Left ventricle myocardium superior (tissue), 1 donor: ENCODE data around the gene BIRC5. TPM values are rescaled to one million over a fixed set of nuclear protein-coding genes. Genes with fewer than 3 reads are reported as not detected.
"Not testable (repeated sequence)": the region's sequence is repeated elsewhere in the genome, so short reads cannot be mapped to it uniquely, and the experiment has no call there.

Experiments
- ATAC-seq: fragments of 200-7000 bp; cut with Tn5 transposase; one replicate; pipeline ENCODE4 v1.9.1; 2020; ENCODE audit warnings: mild to moderate bottlenecking, moderate library complexity
- DNase-seq: peaks from one replicate; pipeline ENCODE4 v3.0.0-alpha.2; 2020
- intact Hi-C: fragments of 100-400 bp; cut with micrococcal nuclease; formaldehyde crosslinking; loops from one replicate; pipeline ENCODE4 v1.11.0; 2022
- total RNA-seq: library from RNA; stranded (reverse); fragmentation: NEBNext Ultra II Directional; extraction: Animal tissue kit (Norgen Biotek cat#: 25700); gene quantifications from one replicate; pipeline ENCODE4 v1.2.1, GENCODE V29; 2021
- donor health status: DM: no; HTN: yes; CAD: no; lungs with severe emphysema.

The BIRC5 gene
- total RNA-seq, 1 donor from 2014 or later = 0.69 TPM

DNA sequence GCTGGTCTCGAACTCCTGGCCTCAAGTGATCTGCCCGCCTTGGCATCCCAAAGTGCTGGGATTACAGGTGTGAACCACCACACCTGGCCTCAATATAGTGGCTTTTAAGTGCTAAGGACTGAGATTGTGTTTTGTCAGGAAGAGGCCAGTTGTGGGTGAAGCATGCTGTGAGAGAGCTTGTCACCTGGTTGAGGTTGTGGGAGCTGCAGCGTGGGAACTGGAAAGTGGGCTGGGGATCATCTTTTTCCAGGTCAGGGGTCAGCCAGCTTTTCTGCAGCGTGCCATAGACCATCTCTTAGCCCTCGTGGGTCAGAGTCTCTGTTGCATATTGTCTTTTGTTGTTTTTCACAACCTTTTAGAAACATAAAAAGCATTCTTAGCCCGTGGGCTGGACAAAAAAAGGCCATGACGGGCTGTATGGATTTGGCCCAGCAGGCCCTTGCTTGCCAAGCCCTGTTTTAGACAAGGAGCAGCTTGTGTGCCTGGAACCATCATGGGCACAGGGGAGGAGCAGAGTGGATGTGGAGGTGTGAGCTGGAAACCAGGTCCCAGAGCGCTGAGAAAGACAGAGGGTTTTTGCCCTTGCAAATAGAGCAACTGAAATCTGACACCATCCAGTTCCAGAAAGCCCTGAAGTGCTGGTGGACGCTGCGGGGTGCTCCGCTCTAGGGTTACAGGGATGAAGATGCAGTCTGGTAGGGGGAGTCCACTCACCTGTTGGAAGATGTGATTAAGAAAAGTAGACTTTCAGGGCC, 5.5 kb downstream of the BIRC5 start:
- ATAC-seq (no peak), DNase-seq (no peak)
- intact Hi-C loops = no loop called here

DNA sequence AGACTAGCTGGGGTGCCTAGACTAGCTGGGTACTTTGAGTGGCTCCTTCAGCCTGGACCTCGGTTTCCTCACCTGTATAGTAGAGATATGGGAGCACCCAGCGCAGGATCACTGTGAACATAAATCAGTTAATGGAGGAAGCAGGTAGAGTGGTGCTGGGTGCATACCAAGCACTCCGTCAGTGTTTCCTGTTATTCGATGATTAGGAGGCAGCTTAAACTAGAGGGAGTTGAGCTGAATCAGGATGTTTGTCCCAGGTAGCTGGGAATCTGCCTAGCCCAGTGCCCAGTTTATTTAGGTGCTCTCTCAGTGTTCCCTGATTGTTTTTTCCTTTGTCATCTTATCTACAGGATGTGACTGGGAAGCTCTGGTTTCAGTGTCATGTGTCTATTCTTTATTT, 9.0 kb downstream of the BIRC5 start:
- ATAC-seq (no peak), DNase-seq (no peak)
- intact Hi-C loops = no loop called here

DNA sequence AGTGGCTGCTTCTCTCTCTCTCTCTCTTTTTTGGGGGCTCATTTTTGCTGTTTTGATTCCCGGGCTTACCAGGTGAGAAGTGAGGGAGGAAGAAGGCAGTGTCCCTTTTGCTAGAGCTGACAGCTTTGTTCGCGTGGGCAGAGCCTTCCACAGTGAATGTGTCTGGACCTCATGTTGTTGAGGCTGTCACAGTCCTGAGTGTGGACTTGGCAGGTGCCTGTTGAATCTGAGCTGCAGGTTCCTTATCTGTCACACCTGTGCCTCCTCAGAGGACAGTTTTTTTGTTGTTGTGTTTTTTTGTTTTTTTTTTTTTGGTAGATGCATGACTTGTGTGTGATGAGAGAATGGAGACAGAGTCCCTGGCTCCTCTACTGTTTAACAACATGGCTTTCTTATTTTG, 9.7 kb downstream of the BIRC5 start:
- intact Hi-C loops = no loop called here
- DNase-seq (no peak), ATAC-seq (no peak)

GRCh38 chr17:78224231-78225087, 10.4 kb downstream of the BIRC5 start:
- intact Hi-C loops = no loop called here
- ATAC-seq (no peak), DNase-seq (no peak)

DNA sequence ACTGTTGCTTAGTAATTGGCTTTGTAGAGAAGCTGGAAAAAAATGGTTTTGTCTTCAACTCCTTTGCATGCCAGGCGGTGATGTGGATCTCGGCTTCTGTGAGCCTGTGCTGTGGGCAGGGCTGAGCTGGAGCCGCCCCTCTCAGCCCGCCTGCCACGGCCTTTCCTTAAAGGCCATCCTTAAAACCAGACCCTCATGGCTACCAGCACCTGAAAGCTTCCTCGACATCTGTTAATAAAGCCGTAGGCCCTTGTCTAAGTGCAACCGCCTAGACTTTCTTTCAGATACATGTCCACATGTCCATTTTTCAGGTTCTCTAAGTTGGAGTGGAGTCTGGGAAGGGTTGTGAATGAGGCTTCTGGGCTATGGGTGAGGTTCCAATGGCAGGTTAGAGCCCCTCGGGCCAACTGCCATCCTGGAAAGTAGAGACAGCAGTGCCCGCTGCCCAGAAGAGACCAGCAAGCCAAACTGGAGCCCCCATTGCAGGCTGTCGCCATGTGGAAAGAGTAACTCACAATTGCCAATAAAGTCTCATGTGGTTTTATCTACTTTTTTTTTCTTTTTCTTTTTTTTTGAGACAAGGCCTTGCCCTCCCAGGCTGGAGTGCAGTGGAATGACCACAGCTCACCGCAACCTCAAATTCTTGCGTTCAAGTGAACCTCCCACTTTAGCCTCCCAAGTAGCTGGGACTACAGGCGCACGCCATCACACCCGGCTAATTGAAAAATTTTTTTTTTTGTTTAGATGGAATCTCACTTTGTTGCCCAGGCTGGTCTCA, 11.2 kb downstream of the BIRC5 start:
- intact Hi-C loops = no loop called here
- DNase-seq (no peak), ATAC-seq (no peak)

DNA sequence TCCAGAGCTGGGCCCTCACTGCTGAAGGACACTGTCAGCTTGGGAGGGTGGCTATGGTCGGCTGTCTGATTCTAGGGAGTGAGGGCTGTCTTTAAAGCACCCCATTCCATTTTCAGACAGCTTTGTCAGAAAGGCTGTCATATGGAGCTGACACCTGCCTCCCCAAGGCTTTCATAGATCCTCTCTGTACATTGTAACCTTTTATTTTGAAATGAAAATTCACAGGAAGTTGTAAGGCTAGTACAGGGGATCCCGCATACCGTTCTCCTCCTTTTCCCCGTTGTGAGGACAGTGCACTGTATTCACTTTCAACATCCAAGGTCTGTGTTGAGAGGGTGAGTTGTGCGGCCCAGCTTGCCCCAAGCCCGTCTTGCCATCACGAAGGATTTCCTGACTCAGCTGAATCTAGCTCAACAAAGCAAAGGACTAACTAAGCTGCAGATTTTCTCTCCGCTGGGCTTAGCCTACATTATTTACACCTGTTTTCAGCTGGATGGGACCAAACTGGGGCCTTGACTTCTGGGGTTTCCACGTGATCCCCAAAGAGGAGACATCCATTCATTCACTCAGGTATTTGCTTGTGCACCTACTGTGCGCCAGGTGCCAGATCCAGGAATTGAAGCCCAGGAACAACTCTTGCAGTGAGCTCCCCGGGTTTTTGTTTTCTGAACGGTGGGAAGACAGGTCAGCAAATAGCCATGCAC, 12.2 kb downstream of the BIRC5 start:
- ATAC-seq (no peak), DNase-seq (no peak)
- intact Hi-C loops = no loop called here

DNA sequence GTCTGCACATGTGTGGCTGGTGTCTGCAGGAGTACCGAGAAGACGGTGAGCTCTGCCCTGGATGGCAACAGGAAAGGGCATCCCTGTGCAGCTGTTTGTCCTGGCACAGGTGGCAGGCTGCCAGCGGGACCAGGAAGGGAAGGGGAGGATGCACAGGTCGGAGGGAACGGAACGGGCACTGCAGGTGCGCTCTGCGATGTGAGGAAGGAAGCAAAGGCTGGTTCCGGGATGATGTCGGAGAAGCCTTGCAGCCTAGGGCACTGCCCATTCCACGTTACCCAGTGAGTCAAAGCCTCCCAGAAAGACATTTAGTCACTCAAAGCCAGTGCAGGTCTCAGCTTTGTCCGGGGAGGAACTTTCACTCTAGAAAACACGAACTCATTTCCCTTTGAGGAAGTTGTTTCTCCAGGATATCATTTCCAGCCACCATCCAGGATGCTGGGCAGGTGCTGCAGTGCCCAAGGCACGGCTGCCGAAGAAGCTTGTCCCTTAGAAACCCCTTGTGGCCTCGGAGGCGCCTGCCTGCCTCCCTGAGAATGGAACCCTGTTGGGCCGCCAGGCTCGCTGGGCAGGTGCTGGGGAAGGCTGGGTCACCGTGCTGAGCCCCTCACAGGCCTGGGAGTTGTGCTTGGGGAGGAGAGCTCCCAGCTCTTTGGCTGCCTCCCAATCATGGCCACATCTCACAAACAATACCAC, 12.9 kb downstream of the BIRC5 start:
- ATAC-seq (no peak), DNase-seq (no peak)
- intact Hi-C loops = no loop called here

- DNase-seq = no peak
- ATAC-seq = no peak
- intact Hi-C loops = no loop called here
Observed at GRCh38 chr17:78227455-78227916, 13.4 kb downstream of the BIRC5 start.

GRCh38 chr17:78228176-78228575, 14.1 kb downstream of the BIRC5 start:
- ATAC-seq (no peak), DNase-seq (no peak)
- intact Hi-C loops = no loop called here

GRCh38 chr17:78230252-78230962, 16.4 kb downstream of the BIRC5 start:
- ATAC-seq = no peak
- intact Hi-C loops = no loop called here
- DNase-seq = no peak

DNA sequence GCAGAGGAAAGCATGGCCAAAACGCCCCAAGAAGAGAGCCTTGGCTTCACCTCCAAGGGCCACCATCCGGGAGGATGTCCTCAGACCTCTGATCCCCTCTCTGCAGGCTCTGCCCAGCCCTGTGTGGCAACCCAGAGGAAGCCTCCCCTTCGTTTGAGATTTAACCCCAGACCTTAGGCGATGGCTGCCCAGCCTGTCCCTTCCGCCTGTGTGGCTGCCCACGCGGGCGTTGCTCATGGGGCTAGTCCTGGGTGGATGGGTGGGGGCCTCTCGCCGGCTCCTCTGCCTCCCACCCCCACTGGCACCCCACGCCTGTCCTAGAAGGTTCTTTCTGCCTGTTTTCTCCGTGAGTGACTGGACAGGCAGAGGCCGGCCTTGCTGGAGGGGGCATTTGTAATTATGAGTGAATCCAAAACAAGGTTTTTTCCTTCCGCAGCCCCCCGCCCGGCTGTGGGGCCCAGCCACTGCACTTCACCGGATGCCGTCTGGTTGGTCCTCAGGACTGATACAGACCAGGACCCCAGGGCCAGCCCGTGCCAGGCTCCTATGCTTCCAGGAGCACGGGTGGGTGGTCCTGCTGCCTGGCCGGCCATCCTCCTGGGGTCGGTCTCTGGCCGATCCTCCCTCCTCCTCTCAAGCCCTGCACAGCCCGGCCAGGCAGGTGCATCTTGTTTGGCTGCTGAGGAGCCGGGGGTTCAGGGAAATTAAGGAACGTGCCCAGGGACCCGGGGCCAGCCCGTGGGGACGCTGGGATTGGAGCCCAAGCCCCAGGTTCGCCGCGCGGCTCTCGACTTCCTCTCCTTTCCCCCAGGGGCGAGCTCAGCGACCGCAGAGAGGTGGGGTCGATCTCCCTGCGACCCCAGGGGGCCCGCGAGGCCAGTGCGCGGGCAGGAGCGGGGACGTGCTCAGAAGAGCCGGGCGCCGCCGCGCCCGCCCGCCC, 17.2 kb downstream of the BIRC5 start, which contains the start of gene TMEM235:
Gene TMEM235 (plus strand): TSS at position 636 of the 940 bp plus-strand sequence. CDS start 393 bp downstream, outside the sequence.
- no peak for DNase-seq
- intact Hi-C loops = no loop called here
- ATAC-seq = no peak

- no peak for ATAC-seq
- intact Hi-C loops = no loop called here
- no peak for DNase-seq
Observed at GRCh38 chr17:78231991-78232858, 18.2 kb downstream of the BIRC5 start.

- ATAC-seq (no peak), DNase-seq (no peak)
- intact Hi-C loops = no loop called here
Observed at GRCh38 chr17:78232859-78233173, 18.8 kb downstream of the BIRC5 start.

GRCh38 chr17:78233678-78234077, 19.6 kb downstream of the BIRC5 start:
- no peak for ATAC-seq
- intact Hi-C loops = no loop called here
- no peak for DNase-seq

DNA sequence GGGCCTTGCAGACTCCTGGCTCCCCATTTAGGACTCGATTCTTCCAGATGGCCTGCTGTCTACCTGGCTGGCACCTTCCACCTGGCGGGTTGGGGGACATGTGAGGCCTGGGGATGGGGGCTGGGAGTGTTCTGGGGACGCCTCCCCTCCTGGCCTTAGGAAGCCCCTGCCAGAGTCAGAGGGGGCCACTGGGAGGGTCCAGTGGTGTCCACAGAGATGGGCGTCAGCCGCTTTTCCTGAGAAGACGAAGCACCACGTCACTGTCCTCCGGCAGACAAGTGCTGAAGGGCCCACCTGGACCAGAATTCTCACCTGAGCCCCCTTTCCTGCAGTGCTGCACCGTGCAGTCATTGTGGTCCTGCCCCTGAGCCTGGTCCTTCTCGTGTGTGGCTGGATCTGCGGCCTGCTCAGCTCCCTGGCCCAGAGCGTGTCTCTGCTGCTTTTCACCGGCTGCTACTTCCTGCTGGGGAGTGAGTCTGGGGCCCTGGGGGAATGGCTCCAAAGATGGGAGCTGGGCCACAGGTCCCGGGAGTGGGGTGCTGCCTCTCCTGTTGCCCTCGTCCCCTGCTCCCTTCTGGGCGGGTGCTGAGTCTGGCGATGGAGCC, 20.3 kb downstream of the BIRC5 start:
- ATAC-seq = no peak
- intact Hi-C loops = no loop called here
- no peak for DNase-seq

DNA sequence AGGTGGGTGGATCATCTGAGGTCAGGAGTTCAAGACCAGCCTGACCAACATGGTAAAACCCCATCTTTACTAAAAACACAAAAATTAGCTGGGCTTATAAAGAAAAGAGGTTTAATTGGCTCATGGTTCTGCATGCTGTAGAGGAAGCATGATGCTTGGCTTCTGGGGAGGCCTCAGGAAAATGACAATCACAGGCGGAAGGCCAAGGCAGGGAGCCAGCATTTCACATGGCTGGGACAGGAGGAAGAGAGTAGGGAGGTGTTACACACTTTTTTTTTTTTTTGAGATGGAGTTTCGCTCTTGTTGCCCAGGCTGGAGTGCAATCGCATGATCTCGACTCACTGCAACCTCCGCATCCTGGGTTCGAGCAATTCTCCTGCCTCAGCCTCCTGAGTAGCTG, 21.0 kb downstream of the BIRC5 start:
- peak; percentile 70 for DNase-seq
- peak; percentile 49 for ATAC-seq
- intact Hi-C loops = not testable (repeated sequence)
